Measurements from ENCODE around the gene OXCT2.
"Not testable (repeated sequence)": the region's sequence is repeated elsewhere in the genome, so short reads cannot be mapped to it uniquely, and the experiment has no call there.

GRCh38 chr1:39787108-39787375, 15.9 kb upstream of the OXCT2 start:
- TF ChIP-seq POLR2A (IDR thresholded peaks at IDR 0.05): not testable (repeated sequence)
- TF ChIP-seq, protein P1, sequence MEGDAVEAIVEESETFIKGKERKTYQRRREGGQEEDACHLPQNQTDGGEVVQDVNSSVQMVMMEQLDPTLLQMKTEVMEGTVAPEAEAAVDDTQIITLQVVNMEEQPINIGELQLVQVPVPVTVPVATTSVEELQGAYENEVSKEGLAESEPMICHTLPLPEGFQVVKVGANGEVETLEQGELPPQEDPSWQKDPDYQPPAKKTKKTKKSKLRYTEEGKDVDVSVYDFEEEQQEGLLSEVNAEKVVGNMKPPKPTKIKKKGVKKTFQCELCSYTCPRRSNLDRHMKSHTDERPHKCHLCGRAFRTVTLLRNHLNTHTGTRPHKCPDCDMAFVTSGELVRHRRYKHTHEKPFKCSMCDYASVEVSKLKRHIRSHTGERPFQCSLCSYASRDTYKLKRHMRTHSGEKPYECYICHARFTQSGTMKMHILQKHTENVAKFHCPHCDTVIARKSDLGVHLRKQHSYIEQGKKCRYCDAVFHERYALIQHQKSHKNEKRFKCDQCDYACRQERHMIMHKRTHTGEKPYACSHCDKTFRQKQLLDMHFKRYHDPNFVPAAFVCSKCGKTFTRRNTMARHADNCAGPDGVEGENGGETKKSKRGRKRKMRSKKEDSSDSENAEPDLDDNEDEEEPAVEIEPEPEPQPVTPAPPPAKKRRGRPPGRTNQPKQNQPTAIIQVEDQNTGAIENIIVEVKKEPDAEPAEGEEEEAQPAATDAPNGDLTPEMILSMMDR (IDR thresholded peaks at IDR 0.05): not testable (repeated sequence)
